Measurements from ENCODE around the gene CRIP1.
A peak's percentile ranks its signal among the peaks of the same experiment; 100 is the strongest.

Gene CRIP1

DNA sequence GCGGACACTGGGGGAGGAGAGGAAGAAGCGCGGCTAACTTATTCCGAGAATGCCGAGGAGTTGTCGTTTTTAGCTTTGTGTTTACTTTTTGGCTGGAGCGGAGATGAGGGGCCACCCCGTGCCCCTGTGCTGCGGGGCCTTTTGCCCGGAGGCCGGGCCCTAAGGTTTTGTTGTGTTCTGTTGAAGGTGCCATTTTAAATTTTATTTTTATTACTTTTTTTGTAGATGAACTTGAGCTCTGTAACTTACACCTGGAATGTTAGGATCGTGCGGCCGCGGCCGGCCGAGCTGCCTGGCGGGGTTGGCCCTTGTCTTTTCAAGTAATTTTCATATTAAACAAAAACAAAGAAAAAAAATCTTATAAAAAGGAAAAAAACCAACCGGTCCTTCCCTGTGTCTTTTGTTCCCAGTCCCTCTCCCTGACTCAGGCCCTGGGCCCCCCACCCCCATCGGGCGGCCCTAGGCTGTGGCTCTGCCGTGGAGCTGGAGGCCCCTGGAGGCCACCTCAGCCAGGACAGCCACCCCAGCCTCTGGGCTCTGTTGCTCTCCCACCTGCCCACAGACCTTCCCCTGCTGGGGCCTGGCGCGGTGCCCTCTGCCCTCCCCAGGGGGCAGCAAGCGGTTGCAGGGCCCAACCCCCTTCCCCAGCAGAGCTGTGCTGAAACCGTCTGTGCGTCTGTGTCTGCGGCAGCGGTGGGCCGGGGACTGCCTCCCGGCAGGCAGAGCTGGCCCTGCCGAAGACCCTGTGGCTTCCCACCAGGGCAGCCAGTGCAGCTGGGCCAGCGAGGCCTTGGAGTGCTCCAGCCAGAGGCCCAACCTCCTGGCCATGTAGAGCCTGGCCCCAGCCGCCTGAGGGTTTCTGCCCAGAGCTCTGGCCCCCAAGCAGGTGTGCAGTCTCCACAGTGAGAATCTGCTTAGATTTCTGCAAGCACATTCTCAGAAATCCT, 16.1 kb upstream of the CRIP1 start:
- no peak for DNase-seq (ENCODE audit: low read depth)

DNA sequence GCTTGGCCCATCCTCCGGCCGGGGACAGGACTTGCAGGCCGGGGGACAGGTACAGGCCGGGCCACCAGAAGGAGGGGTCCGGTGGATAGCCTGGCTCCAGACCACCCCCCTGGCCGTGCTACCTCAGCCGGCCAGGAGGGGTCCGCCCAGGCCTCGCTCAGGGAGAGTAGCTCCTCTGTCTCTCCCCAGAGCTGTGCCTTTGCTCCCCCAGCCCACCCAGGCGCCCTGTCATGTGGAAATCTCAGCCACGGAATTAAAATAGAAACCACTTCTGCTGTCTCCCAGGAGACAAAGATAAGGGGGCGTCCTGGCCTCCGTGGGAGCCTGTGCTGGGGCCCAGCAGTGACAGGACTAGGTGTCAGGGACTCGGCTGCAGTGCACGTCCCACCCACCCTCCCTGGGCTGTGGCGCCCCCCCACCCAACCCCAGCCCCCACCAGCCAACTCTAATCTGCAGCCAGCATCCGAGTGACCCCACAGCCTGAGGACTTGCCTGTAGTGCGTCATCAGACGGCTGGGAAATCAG, 15.3 kb upstream of the CRIP1 start:
- no peak for DNase-seq (ENCODE audit: low read depth)

DNA sequence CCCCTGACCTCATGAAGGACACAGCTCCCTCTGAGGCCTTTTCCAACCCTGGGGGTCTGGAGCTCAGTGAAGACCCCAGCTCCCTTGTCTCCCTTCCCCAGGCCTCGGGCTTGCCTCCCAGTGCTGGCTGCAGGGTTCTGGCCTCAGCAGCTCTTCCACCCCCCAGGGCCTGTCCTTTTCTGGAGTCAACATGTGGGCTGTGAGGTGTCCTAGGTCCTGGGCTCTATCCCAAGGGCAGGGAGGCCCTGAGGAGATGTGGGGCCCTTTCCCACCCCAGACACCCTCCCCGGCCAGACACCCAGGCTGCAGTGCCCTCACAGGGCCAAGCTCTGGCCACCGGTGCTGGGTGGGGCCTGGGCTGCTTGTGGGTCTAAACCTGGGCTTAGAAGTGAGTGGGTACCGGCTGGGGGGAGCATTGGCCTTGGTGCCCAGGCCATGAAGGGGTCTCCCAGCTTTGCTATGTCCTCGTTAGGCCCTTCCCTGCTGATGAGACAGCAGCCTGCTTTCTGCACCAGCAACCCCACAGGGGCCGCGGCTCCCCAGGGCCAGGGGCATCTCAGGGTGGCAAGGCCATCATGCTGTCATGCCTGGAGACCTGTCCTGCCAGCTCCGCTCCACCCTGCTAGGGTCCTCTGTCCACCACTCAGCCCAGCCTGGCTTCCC, 14.7 kb upstream of the CRIP1 start:
- DNase-seq (ENCODE audit: low read depth), result no peak

- DNase-seq (ENCODE audit: low read depth), result no peak
Observed at GRCh38 chr14:105472486-105472991, 14.1 kb upstream of the CRIP1 start.

DNA sequence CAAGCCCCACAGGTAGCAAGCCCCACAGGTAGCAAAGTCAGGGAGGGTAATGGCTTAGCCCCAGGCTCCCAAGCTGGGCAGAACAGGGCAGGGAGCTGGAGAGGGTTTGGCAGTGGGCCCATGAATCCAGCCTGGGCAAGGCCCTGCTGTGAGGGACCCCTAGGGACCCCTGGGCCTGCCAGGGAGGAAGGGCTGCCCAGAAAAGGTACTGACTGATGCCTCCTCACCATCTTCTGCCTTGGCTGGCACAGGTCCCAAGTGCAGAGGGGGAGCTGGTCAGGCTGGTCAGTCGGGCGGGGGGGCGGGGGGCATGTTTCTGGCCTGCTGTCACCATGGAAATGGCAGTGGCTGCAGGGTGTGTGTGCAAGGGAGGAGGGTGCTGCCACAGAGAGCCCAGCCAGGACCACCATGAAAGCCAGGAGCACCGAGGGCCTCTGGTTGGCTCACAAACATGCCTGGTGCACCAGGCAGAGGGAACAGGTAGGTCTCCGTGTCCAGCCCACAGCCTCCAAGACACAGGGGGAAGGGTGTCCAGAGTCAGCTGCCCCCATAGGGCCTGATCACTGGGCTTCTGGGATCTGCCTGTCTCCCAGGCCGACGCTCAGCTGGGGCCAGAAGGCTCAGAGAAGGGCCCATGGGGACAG, 13.5 kb upstream of the CRIP1 start:
- no peak for DNase-seq (ENCODE audit: low read depth)

GRCh38 chr14:105473677-105474482, 12.8 kb upstream of the CRIP1 start:
- DNase-seq (ENCODE audit: low read depth), result peak; percentile 47

DNA sequence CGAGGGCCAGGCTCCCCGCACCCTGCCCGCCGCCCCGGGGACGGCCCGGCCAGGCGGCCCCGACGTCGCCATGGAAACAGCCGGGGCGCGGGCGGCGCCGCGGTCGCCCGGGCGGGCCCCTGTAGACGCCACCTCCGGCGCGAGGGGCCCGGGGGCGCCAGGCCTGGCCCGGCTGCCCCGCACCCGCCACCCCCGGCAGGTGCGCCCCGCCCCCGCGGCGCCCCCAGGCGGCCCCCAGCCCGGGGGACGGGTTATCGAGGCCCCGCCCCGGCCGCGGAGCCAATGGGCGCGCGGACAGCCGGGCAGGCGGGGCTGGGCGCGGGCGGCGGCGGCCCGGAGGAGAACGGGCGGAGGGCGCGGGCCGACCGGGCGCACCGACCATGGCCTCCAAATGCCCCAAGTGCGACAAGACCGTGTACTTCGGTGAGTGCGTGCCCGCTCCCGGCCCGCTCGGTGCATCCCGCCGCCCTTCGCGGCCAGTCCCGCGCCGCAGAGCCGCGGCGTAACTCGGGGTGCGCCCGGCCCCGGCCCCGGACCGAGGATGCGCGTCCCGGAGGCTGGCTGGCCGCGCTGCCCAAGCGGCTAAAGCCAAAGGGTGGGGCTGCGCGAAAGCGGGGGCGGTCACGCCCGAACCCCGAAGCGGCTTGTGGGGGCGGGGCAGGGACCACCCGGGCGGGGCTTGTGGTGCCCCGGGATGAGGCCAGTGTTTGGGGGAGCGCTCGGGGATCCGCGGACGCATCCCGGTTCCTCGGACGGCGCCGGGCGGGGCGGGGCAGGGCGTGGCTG, 12.0 kb upstream of the CRIP1 start, which contains the start of gene CRIP2:
Gene CRIP2, plus strand, starts transcription at position 339 of the 786 bp plus-strand sequence. Its CDS starts 42 bp downstream, at position 381.
- DNase-seq (ENCODE audit: low read depth), result no peak

- no peak for DNase-seq (ENCODE audit: low read depth)
Observed at GRCh38 chr14:105475269-105476096, 11.2 kb upstream of the CRIP1 start.

- DNase-seq (ENCODE audit: low read depth), result no peak
Observed at GRCh38 chr14:105476097-105476830, 10.4 kb upstream of the CRIP1 start.

GRCh38 chr14:105476831-105477659, 9.6 kb upstream of the CRIP1 start:
- DNase-seq (ENCODE audit: low read depth), result no peak

DNA sequence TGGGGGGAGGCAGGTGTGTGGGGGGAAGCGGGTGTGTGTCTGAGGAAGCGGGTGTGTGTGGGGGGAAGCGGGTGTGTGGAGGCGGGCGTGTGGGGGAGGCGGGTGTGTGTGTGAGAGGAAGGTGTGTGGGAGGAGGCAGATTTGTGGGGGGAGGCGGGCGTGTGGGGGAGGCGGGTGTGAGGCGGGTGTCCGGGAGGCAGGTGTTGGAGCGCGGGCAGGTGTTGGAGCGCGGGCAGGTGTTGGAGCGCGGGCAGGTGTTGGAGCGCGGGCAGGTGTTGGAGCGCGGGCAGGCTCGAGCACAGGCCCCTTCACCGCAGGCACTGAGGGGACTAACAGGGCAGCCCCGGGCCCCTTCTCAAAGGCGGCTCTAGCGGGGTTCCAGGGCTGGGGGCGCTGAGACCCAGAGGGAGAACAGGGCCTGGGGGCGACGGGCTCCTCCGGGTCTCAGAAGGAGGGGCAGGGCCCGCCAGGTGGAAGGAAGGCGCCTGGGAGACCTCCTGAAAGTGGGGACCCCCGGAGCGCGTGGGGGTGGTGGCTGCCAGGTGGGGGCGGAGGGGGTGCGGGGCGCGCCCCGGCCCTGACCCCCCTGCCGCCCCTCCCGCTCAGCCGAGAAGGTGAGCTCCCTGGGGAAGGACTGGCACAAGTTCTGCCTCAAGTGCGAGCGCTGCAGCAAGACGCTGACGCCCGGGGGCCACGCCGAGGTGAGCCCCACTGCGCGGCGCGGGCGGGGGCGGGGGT, 8.9 kb upstream of the CRIP1 start:
- DNase-seq (ENCODE audit: low read depth), result no peak

DNA sequence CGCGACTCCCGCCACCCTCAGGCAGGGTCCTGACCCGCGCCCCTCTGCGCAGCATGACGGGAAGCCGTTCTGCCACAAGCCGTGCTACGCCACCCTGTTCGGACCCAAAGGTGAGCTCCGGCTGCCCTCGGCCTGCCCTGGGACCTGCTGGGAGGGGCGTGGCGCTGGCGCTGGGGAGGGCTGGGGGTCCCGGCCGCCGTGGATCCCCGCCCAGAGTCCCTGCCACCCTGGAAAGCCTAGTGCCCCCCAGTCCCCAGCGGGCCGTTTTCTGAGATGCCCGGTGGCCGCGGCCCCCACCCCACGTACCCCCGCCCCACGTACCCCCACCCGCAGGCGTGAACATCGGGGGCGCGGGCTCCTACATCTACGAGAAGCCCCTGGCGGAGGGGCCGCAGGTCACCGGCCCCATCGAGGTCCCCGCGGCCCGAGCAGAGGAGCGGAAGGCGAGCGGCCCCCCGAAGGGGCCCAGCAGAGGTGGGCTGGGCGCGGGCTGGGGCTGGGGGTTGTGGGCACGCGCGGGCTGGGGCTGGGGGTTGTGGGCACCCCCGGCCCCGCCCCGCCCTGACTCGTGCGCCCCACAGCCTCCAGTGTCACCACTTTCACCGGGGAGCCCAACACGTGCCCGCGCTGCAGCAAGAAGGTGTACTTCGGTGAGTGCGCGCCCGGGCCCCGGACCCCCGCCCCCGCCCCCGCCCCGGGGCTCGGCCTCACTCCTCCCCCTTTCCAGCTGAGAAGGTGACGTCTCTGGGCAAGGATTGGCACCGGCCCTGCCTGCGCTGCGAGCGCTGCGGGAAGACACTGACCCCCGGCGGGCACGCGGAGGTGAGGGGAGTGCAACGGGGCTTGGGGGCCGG, 8.1 kb upstream of the CRIP1 start:
- DNase-seq (ENCODE audit: low read depth), result no peak

DNA sequence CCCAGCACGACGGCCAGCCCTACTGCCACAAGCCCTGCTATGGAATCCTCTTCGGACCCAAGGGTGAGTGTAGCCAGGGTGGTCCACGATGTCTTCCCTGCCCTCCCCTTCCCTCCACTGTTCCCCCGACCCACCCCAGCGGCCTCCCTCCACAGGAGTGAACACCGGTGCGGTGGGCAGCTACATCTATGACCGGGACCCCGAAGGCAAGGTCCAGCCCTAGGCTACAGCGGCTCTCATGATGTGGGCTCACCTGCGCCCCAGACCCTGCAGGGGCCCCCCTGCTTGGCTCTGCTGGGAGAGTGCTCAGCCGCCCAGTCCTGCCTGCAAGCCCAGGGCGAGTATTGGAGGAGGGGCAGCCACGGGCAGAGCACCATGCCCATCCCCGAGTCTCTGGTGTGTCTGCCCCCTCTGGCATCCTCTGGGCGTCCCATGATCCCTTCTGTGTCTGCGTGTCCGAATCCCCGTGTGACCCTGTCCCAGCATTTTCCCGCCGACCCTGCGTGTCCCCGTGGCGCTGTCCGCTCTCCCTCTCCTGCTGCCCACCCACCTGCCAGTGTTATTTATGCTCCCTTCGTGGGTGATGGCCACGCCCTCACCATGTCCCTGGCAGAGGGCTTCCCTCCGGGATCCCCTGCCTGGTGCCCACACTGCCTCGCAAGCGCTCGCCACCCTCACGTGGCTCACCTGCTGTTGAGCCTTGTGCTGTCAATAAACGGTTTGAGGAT, 7.1 kb upstream of the CRIP1 start:
- no peak for DNase-seq (ENCODE audit: low read depth)

- DNase-seq (ENCODE audit: low read depth), result no peak
Observed at GRCh38 chr14:105480199-105480746, 6.4 kb upstream of the CRIP1 start.
